Measurements from ENCODE around the gene SYT17.

DNA sequence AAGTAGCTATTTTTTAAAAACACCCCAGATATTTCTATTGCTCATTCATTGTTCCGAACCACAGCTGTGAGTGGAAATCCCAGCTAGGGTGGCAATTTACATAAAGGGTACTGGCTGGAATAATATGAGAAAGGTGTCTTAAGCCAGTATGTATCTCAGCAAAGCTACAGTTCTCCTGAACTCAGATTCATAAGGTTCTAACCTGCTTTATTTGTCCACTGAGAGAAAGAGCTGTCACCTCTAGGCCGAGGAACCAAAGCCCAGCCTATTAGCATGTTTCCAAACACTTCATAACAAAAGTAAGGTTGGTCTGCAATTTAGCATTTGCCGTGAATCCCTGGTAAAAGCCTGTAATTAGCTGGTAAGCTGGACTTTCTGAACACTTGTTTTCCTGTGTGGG is 60.5 kb downstream of the SYT17 start:
- TF ChIP-seq, protein P1, sequence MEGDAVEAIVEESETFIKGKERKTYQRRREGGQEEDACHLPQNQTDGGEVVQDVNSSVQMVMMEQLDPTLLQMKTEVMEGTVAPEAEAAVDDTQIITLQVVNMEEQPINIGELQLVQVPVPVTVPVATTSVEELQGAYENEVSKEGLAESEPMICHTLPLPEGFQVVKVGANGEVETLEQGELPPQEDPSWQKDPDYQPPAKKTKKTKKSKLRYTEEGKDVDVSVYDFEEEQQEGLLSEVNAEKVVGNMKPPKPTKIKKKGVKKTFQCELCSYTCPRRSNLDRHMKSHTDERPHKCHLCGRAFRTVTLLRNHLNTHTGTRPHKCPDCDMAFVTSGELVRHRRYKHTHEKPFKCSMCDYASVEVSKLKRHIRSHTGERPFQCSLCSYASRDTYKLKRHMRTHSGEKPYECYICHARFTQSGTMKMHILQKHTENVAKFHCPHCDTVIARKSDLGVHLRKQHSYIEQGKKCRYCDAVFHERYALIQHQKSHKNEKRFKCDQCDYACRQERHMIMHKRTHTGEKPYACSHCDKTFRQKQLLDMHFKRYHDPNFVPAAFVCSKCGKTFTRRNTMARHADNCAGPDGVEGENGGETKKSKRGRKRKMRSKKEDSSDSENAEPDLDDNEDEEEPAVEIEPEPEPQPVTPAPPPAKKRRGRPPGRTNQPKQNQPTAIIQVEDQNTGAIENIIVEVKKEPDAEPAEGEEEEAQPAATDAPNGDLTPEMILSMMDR (IDR thresholded peaks at IDR 0.05): no peak
- TF ChIP-seq POLR2A (IDR thresholded peaks at IDR 0.05): no peak

All from adrenal gland (tissue), 5 donors.